HG03469 (cell line): ENCODE measurements around the gene USP7.
"Not testable (repeated sequence)": the region's sequence is repeated elsewhere in the genome, so short reads cannot be mapped to it uniquely, and the experiment has no call there.

Experiments used
- ATAC-seq: cut with Tn5 transposase; IDR thresholded peaks from one replicate; pipeline ENCODE4 v1.9.1; 2021; ENCODE audit warnings: mild to moderate bottlenecking, moderate library complexity, moderate number of reproducible peaks; ENCODE audit not compliant: unreplicated experiment

Gene USP7

DNA sequence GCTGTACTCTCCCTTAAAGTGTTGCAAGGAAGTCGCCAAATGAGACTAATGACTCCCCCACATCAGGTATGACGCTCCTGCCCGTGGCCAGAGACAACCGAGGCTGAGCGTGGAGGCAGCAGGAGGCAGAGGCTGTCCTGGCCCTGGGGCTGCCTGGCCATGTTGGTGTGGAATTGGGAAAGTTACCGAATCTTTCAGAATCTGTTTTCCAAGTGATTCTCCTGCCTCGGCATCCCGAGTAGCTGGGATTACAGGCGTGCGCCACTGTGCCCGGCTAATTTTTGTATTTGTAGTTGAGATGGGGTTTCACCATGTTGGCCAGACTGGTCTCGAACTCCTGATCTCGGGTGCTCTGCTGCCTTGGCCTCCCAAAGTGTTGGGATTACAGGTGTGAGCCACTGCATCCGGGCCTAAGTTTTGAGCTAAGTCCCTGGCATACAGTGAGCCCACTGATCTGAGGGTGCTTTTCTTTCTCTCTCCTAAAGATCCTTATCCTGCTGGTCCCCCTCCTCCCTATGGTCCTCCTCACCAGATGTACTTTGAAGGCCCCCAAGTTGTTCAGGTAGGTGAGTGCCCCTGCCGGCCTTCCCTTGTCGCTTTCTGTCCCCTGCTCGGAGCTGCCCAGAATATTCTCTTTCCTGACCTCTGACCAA, 80.9 kb downstream of the USP7 start:
- ATAC-seq: no peak

DNA sequence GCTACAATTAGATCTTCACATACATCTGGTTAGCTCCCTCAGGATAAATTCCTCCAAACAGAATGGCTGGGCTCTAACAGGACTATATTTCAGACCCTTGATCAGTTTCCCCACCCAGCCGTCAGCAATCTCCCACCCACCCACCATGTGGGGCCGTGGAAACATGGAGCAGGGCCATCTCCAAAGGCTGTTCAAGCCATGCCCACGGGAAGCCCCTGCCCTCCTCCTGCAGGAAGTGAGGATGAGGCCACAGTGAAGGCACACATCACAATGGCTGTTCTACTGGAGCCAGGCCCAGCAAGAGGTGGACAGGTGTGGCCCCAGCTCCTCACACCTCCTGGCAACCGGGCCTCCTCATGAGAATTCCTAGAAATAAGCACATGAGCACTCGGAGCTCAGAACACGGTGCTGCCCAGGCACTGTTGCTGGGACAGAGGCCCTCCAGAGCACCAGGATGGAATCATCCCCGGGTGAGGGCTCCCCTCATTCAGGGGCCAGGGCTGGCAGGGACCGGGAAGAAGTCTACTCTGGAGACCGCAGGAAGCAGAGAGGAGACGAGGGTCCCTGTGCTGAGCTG, 81.6 kb downstream of the USP7 start, which contains the start of gene LITAFD:
LITAFD (plus strand) TSS at position 311 of the 577 bp plus-strand sequence. CDS start 2,005 bp downstream, outside the sequence.
- ATAC-seq: no peak

DNA sequence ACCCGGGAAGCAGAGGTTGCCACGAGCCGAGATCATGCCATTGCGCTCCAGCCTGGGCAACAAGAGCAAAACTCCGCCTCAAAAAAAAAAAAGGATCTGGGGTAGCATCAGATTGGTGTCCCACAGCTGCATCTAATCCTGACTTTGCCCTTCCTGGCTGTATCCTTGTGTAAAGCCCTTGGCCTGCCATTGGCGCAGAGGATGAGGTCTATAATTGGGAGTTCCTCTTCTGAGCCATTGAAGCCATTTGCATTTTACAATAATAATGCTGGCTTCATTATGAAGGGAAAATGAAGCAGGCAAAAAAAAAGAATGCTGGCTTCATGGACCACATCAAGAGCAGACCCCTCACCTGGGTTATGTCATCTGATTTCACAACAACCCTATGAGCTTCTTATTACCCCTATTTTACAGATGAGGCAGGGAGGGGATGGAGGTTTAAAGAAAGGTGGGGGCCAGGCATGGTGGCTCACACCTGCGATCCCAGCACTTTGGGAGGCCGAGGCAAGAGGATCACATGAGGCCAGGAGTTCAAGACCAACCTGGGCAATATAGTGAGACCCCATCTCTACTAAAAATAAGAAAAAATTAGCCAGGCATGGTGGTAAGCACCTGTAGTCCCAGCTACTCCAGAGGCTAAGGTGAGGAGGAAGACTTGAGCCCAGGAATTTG, 82.7 kb downstream of the USP7 start:
- ATAC-seq: no peak

DNA sequence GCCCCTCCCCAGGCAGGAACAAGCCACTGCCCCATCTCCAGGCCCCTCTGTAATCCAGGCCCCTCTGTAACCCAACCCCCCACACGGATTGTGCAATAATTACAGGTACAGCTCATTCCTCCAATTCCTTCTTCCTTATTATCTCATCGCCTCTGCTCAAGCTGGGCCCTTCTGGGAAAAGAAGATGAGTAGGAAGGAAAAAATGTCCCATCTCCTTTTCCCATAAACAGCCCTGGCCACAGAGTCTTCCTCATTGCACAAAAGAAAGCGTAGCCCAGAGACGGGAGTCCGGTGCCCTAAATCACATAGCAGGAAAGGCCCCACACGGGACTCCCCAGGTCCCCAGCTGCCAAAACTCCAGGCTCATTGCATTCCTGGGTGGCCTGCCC, 85.2 kb downstream of the USP7 start:
- no peak for ATAC-seq

DNA sequence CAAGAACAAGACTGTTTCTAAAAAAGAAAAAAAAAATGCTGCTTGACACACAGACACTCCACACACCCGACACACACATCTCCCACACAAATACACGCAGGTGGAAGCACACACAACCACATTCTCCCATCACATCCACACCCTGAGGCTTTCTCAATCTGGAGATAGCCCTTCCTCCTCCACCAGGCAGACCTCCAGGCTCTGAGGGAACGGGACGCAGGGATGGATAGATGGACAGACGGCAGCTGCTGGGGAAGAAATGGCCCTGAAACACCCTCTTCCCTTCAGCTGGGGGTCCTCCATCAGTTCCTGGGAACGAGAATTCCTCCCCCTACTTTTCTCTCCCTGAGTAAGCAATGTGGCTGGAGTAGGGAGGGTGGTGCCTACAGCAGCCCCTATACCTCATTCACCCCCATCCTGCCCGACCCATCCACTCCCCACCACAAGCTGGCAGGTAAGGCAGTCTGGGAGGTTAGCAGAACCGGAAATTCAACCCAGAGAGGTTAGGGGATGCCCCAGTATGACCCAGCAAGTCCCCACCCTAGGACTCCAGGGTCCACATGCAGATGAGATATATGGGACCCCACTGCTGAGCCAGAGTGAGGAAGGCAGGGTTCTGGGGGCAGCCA, 85.7 kb downstream of the USP7 start:
- ATAC-seq: no peak

DNA sequence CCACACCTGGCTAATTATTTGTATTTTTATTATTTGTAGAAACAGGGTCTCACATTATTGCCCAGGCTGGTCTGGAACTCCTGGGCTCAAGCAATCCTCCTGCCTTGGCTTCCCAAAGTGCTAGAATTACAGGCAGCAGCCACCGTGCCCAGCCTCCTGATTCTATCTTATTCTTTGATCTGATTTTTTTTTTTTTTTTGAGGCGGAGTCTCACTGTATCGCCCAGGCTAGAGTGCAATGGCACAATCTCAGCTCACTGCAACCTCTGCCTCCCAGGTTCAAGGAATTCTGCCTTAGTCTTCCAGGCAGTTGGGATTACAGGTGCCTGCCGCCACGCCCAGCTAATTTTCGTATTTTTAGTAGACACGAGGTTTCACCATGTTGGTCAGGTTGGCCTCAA, 88.4 kb downstream of the USP7 start:
- not testable (repeated sequence) for ATAC-seq

DNA sequence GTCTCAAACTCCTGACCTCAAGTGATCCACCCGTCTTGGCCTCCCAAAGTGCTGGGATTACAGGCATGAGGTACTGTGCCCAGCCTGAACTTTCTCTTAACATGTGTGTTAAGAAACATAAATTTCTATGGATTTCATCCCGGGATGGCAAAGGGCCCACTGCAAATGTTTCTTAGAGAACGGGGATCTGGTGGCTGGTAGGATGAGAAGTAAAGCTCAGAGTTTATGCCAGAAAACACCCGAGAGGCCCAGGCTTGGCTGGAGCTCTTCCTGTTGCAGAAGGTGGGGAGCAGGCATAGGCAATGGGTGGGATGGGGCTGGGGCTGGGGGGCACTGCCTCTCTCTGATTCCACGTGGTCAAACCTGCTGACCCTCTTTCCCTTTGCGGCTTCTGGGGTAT, 89.3 kb downstream of the USP7 start:
- no peak for ATAC-seq

DNA sequence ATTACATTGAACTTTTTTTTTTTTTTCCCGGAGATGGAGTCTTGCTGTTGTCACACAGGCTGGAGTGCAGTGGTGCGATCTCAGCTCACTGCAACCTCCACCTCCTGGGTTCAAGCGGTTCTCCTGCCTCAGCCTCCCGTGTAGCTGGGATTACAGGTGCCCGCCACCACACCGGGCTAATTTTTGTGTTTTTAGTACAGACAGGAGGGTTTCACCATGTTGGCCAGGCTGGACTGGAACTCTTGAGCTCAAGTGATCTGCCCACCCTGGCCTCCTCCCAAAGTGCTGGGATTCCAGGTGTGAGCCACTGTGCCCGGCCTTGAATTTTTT, 89.9 kb downstream of the USP7 start:
- ATAC-seq: not testable (repeated sequence)

DNA sequence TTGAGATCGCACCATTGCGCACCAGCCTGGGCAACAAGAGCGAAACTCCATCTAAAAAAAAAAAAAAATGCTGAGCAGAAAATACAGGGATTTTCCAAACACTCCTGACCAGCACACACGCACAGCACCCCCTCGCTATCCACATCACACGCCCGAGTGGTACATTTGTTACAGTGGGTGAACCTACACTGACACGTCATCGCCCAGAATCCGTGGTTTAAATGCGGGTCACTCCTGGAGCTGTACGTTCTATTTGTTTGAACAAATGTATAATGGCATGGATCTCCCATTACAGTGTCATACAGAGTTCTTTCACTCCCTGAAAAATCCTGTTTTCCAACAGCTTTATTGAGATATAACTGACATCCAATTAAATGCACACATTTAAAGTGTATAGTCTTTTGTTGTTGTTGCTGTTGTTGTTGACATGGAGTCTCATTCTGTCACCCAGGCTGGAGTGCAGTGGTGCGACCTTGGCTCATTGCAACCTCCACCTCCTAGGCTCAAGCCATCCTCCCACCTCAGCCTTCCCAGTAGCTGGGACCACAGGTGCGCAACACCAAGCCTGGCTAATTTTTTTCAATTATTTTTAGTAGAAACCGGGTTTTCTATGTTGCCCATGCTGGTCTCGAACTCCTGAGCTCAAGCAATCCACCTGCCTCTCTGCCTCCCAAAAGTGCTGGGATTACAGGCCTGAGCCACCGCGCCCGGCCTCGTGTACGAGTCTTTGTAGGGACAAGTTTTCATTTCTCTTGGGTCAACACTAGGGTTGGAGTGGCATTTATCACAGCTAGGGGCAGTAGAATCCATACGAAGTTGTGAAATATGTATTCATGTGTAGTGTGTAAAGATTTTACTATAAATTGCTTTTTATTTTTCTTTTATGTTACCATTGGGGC, 90.5 kb downstream of the USP7 start:
- ATAC-seq: no peak

DNA sequence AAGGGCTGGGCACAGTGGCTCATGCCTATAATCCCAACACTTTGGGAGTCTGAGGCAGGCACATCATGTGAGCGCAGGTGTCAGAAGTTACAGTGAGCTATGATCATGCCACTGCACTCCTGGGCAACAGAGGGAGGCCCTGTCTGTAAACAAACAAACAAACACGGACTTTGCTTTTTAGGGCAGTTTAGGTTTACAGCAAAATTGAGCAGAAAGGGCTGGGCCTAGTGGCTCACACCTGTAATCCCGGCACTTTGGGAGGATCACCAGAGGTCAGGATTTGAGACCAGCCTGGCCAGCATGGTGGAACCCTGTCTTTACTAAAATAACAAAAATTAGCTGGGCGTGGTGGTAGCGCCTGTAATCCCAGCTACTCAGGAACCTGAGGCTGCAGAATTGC, 91.6 kb downstream of the USP7 start:
- no peak for ATAC-seq

DNA sequence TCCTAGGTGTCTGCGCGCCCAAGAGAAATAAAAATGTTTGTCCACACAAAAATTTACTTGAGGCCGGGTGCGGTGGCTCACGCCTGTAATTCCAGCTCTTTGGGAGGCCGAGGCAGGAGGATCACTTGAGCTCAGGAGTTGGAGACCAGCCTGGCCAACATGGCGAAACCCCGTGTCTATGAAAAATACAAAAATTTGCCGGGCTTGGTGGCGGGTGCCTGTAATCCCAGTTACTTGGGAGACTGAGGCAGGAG, 93.8 kb downstream of the USP7 start:
- ATAC-seq: not testable (repeated sequence)

DNA sequence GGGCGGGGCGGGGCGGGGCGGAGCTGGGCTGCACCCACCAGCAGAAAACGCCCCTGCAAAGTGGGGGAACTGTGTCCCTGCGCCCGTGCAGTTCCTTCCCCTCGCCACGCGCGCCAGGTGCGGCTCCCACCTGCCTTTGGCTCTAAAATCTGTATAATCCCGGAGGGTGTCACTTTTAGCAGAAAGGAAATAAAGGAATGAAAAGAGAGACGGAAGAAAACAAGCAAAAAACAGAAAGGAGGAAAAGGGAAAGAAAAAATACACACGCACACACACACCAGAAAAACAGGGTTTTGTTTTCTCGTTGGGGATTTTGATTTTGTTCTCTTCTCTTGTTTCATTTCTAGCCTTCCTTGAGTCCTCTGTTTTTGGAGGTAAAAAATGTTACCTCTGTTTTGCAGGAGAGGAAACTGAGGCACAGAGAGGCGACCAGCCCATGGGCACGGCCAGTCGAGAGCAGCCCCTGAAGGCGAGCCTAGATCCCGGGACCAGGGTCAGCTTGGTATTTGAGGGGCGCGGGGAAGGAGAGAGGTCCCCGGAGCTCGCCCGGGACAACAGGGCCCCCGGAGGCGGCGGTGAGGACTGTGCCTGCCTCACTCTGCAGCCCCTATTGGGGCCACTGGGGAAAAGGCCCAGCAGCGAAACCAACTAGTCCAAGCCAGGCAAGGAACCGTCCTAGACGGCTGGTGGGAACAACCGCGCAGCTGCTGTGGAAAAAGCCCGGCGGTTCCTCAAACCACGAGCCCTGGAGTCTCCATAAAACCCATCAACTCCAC, 94.3 kb downstream of the USP7 start:
- ATAC-seq: no peak

DNA sequence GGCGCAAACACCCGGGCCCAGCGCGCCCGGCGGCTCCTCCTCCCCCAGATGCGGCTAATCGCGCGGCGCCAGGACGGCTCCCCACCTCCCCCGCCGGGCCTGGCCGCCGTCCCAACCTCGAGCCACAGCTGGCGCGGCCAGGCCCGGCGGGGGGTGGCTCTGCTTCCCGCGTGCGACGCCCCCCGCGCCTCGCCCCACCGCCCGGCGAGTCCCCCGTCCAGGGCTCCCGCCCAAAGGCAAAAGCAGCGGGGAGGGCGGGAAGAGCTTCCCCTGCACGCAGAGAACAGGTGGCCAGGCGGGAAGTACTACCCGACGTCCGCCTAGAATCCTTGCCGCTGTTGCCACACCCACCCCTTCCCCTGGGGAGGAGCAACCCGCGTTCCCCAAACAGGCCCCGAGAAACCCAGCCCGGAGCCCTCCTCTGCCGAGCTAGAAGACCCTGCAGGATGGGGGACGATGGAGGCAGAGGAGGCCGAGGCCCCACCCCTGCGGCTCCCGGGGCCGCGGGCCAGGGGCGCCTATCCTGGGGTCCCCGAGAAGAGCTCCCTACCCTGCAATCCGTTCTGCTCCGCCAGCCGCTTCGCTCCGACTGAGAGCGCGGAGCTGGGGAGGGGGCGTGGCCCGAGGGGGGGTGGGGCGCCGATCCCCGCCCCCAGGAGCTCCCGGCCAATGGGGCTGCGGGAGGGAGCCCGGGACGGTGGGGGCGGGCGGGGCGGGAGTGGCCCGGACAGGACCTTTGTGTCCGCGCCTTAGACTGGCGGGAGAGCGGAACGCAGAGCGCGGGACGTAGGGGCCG, 95.1 kb downstream of the USP7 start, which contains the start of gene CARHSP1:
CARHSP1 (minus strand) TSS at position 591 of the 796 bp plus-strand sequence. CDS start 9,678 bp downstream, outside the sequence.
- ATAC-seq: peak; percentile 43

DNA sequence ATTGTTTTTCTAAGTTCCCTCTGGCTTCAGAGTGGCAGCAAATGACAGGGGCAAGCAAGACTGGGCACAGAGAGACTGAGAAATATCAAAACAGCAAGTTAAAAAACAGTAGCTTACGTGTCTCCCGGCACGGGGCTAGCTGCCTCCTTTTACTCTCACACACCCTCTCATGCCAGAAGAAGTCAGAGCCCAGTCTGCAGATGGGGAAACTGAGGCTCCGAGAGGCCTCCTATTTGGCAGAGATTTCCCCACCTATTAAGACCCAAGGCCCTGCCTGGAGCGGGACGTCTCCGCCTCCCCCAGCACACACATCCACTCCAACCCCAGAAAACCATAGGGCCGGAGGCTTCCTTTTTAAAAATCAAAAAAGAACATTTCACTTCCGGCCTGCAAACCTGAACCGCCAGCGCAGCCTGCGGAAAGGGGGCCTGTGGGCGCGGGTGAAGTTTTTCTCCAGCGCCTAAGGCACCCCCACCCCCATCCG, 95.7 kb downstream of the USP7 start:
- peak; percentile 7 for ATAC-seq

DNA sequence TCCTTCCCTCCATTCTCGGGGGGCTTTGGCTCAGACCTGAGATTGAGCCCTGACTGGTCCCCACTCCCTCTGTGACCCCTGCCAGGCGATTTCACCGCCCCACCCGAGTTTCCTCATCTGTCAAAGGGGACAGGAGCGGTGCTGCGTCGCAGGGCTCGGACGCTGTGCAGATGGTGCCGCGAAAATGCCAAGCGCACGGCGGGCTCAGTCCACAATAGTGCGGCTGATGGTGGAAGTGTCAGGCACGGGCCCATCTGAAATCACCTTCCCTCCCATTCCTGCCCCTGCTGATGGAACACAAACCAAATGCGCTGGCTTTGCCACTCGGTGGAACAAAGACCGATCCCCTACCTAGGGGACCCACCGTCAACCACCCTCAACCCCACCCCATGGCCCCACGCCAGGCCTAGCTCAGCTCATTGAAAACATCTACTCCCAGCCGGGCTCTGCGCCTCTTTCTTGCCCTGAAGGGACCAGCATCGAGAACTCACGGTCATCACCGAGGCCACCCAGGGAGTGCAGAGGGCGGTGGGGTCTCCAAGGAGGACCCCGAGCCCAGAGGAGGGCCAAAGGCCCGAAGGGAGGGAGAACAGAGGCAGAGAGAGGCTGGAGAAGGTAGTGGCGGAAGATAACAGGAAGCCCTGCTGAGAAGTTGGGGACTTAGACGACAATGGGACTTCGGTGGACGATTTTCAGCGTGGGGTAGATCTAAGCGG, 96.3 kb downstream of the USP7 start:
- ATAC-seq: no peak

DNA sequence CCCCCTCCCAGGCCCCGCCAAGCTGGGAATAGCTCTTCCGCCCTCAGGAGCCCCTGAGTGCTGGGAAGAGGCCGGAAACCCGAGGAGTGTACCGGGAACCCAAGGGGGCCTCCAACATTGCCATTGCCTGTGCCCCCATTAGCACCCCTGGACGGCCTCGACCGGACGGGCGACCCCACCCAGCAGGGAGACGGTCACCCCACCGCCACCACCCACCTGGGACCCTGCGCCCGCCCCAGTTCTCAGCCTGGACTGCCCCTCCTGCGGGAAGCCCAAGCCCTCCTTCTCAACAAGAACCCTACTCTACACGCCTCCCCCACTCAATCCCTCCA, 96.9 kb downstream of the USP7 start:
- no peak for ATAC-seq

DNA sequence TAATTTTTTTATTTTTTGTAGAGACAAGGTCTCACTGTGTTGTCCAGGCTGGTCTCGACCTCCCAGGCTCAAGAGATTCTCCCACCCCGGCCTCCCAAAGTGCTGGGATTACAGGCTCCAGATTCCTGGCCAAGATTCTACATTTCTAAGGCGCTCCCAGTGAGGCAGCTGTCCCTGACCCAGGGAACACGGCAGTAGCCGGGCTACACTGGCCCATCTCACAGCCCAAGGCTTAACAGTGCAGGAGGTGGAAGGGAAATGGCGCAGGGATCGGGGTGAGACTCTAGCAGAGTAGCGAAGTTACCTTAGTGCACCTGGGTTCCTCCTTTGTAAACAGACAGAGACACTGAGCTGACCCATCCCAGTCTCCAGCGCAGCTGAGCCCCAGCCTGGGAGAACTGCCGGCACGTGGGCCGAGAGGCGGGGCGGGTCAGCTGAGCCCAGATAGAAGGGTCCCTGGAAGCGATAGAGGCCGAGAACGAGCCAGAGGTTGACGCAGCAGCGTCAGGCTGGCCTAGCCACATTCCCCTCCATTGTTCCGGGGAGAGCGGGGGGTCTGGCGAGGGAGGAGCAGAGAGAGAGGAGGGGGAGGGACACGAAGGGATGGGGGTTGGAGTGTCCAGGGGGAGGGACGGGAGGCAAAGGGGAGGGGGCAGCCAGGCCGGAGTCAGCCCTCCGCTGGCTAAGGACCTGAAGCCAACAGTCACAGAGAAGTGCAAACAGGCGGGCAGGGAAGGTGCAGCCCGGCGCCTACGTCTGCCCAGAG, 97.4 kb downstream of the USP7 start:
- no peak for ATAC-seq
